ENCODE measurements around the gene KIF1C.
A peak's percentile ranks its signal among the peaks of the same experiment; 100 is the strongest.

Gene KIF1C

DNA sequence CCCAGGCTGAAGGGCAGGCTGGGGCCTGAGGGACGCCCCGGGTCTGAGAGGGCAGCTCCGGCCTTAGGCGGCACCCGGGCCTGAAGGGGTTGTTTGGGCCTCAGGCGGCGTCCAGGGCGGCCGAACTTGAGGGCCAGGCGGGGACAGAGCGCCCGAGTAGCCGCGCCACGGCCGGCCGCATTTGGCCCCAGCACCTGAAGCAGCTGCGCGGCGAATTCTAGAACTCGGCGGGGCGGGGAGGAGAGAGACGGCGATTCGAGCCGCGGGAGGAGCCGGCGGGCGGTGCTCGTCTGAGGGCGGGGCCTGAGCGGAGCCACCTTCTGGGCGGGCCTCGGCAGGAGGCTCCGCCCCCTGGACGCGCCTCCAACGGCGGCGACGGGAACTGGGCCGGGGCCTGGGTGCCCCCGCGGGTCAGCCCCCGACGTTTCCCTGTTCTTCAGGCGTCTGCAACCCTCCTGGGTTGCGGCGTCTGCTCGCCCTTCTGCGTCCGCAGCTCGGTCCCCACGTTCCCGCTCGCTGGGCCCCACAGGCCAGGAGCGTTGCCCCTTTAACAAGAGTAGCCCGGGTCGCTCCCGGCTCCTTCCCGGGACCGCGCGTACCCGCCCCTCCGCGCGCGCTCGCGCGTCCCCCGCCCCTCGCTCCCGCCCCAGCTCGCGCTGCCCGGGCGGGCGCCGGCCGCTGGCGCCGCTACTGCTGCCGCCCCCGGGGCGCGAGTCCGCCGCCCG, at the start of gene KIF1C, which contains the start of gene INCA1:
KIF1C (plus strand) TSS at position 649 of the 725 bp plus-strand sequence. CDS start 2,297 bp downstream, outside the sequence.
INCA1 (minus strand) TSS at position 221 of the 725 bp plus-strand sequence. CDS start 3,085 bp downstream, outside the sequence.
- DNase-seq, result peak; percentile 84 to 86

DNA sequence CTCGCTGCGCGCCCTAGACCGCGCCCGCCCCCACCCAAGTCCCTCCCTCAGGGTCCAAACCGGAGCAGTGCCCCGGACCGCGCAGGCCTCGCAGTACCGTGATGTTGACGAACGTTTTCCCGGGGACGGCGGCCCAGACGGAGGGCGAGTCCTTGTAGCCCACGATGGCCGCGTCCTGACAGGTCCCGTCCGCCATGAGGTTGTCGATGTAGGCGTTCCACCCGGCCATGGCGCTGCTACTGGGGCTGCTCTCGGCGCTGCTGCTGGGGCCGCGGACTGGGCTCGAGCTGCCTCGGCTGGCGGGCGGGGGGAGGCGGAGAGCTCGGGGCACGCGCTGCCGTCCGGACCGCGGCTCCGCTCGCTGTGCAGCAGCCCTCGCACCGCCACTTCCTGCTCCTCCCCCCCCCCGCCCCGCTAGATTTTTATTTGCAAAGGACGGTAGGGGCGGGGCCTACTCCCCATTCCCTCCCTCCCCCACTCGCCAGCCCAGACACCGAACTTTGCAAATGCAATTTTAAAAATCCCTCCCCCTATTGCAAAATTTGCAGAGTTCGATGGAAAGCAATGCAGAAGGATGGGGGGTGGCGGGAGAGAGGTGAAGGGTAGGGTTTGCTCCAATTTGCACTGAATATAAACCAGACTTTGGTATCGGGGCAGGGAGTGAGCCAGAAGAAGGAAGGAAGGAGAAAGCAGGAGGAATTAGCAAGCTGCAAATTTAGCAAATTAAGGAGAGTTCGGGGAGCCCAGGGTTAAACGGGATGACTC, 49.4 kb upstream of the KIF1C start, which contains the start of gene PFN1:
PFN1 (minus strand) TSS at position 365 of the 765 bp plus-strand sequence; CDS start at position 229, 136 bp downstream.
- peak; percentile 90 for DNase-seq

DNA sequence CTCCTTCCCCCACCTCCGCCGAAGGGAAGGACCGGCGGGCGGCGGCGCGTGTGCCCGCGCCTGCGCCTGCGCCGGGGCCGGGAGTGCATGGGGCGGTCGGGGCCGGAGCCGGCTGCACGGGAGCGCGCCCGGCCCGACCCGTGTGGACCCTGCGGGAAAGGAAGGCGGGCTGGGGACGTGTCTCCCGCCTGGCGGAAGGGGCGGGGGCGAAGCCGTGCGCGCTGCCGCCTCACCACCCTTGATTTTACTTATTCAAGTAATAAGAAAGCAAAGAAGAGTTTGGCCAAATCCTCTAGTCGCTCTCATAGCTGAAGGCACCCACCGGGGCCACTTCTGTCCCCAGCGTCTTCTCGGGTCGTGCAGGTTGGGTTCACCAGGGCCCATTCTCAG, 48.8 kb upstream of the KIF1C start:
- peak; percentile 48 to 52 for DNase-seq

- peak; percentile 67 to 71 for DNase-seq
Observed at GRCh38 chr17:4949321-4950074, 48.3 kb upstream of the KIF1C start.

- no peak for DNase-seq
Observed at GRCh38 chr17:4950075-4950745, 47.5 kb upstream of the KIF1C start.

GRCh38 chr17:4950746-4951204, 47.0 kb upstream of the KIF1C start, which contains the start of gene ENO3:
TSS of gene ENO3 (plus strand) at chr17:4951119. CDS start at chr17:4951830, 711 bp downstream.
- no peak for DNase-seq

DNA sequence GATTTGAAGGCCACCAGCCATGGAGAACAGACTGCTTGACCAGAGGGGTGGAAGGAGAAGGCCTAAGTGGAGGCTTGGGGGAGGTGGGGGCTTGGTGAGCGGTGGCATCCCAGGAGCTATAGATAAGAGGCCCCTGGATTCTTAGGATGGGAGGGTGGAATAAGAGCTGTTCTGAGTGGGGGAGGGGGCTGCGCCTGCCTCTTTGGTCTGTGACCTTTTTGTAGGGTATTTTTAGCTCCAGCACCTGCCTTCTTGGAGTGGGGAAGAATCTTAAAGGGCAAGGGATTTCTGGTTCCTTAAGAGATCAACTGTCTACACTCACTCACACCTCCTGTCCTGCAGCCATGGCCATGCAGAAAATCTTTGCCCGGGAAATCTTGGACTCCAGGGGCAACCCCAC, 46.3 kb upstream of the KIF1C start:
- DNase-seq, result no peak

GRCh38 chr17:4953451-4953961, 44.2 kb upstream of the KIF1C start:
- DNase-seq, result no peak

DNA sequence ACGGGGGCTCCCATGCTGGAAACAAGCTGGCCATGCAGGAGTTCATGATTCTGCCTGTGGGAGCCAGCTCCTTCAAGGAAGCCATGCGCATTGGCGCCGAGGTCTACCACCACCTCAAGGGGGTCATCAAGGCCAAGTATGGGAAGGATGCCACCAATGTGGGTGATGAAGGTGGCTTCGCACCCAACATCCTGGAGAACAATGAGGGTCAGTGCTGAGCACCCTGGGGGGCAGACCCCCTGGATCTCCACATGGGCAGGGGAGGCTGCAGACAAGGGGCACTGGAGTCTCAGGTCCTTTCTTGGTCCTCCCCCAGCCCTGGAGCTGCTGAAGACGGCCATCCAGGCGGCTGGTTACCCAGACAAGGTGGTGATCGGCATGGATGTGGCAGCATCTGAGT, 42.7 kb upstream of the KIF1C start:
- DNase-seq, result no peak

GRCh38 chr17:4956493-4957061, 41.2 kb upstream of the KIF1C start:
- peak in 1 of 2 experiments; percentile 43 for DNase-seq

DNA sequence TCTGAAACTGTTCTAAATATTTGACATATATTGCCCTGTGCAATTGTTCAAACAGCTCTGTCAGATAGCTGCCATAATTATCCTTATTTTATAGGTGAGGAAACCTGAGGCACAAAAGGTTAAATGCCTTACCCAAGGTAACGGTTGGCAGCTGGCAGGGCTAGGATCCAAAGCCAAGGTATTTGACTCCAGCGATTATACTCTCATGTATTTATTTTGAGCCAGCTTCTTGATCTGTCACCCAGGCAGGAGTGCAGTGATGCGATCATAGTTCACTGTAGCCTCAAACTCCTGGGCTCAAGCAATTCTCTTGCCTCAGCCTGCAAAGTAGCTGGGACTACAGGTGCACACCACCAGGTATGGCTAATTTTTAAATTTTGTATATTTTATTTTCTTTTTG, 39.6 kb upstream of the KIF1C start:
- DNase-seq, result no peak

DNA sequence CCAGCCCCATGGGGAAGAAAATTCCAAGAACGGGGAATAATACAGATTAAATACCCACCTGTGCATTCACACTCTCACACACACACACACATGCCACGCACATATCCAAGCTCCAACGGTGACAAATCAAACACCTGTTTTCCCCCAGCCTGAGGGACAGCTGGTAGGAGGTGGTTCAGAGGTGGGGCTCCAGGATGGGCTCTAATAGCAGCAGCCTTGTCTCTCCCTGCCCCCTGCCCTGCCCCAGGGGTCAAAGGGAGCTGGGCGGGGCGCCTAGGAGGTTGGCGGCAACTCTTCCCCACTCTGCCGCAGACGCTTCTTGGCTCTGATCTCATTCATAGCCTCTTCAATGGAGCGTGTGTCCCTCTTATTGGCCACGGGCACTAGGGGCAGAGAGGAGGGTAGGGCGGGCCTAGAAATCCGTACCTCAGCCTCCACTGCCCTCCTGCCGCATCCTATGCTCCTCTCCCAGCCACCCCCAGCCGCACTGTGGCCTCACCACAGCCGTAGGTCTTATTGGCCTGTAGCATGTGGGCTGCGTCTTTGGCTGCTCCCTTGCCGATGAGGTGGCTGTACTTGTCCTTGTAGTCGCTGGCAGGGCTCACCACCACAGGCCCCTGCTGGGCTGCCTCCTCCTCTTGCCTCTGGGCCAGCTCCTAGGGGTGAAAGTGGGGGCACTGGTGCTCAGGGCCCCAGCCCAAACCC, 38.3 kb upstream of the KIF1C start:
- no peak for DNase-seq

DNA sequence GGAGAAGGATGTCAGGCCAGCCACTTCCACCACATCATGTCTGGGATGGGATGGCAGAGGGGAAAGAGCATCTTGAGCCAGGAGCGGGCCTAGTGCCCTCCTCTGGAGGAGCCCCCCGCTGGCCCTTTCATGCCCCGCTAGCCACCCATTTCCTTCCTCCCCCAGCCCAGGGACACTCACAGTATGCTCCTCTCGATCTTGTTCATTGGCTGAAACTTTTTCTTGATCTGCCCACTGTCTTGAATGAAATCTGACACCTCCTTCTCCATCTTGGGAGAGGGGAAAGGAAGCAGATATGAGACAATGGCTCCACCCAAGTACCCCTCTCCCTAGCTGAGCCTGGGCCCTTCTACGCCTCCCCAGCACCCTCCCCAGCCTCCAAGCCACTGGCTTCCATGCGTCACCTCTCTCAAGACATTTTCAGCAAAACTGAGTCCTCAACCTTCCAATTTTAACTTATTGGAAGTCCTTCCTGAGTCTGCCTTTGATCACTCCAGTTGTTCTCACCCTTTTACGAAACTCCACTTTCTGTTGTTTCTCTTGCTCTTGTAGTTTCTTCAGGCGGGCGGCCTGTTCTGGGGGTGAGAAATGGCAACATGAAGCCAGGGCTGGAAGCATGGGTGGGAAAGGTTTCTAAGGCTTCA, 37.3 kb upstream of the KIF1C start:
- DNase-seq, result no peak

GRCh38 chr17:4965311-4965986, 32.3 kb upstream of the KIF1C start:
- DNase-seq, result no peak

- DNase-seq, result peak; percentile 91
Observed at GRCh38 chr17:4966844-4967538, 30.8 kb upstream of the KIF1C start.

DNA sequence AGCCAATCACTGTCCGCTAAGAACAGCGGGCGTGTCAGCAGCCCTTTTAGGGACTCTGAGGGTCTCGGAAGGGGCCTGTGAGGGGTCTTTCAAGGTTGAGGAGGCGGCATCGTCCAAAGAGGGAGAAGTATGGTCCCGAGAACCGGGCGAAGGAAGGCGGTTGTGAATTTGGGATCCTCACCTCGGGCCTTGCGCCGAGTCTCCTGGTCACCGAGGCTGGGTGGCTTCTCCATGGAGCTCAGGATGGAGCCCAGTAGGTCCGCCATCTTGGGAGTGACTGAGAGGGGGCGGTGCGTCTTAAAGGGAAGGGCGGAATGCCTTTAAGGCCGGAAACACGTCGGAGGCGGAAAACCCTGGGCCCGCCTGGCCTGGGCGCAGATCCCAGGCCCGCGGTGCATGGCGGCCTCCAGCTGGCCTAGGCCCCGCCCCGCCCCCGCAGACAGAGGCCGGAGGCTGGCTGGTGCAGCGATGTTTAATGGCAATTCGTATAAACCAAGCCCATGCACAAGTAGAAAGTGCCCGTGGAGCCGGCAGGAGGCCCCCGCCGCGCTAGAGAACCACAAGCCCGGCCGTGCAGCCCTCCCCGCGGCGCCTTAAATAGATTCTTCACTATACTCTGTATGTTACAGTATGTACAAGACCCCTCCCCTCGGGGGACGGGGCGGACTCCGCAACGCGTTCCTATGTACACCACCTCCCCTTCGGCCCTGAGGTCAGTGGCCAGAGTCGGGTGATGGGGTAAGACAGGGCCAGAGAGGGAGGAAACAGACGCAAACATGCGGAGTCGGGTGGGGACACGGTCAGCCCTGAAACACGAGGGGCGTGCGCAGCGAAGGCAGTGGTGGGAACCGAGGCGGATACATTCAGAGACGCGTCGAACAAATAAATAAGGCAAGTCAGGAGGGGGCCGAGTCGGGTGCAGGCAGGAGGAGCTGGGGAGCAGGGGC, 29.9 kb upstream of the KIF1C start, which contains the start of gene SPAG7:
SPAG7 (minus strand) TSS at position 279 of the 947 bp plus-strand sequence; CDS start at position 266, 13 bp downstream.
- peak; percentile 88 to 89 for DNase-seq

- peak in 1 of 2 experiments; percentile 21 for DNase-seq
Observed at GRCh38 chr17:4968486-4969046, 29.2 kb upstream of the KIF1C start.
